Dermis blood vessel endothelial cell (primary cell): ENCODE data around the gene REV1. TPM values are rescaled to one million over a fixed set of nuclear protein-coding genes. Genes with fewer than 3 reads are reported as not detected.
A peak's percentile ranks its signal among the peaks of the same experiment; 100 is the strongest.
"Not testable (repeated sequence)": the region's sequence is repeated elsewhere in the genome, so short reads cannot be mapped to it uniquely, and the experiment has no call there.

Experiments
- DNase-seq: peaks from one replicate; pipeline ENCODE4 v3.0.0; 2010
- total RNA-seq: library from RNA; depleted of rRNA; stranded (reverse); fragments of >200 nt; gene quantifications from 2 replicates; pipeline ENCODE4 v1.2.3, GENCODE V29; 2014

REV1 gene
- 38.9 and 47.1 TPM in 2 replicates for total RNA-seq

- peak; percentile 97 for DNase-seq
Observed at GRCh38 chr2:99489761-99490622, at the start of gene REV1. Gene REV1 (minus strand): TSS chr2:99490017. CDS start chr2:99464975, 25,042 bp downstream.

- DNase-seq, result no peak
Observed at GRCh38 chr2:99537910-99538485, 48.2 kb upstream of the REV1 start.

DNA sequence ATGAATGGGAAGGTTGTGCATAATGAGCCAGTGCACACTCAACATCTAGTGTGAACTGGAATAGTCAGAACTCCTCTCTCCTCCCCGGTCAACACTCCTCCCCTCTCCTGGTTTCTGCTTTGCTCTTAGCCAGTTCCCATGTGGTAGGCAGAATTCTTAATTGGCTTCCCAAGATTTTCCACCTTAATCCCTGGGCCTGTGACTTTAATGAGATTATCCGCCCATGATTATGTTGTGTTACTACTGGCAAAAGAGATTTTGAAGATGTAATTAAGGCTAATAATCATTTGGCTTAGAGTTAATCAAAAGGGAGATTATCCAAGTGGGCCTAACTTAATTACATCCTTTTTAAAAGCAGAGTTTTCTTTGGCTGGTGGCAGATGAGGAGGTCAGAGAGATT, 34.2 kb upstream of the REV1 start:
- no peak for DNase-seq

- no peak for DNase-seq
Observed at GRCh38 chr2:99522157-99522556, 32.3 kb upstream of the REV1 start.

DNA sequence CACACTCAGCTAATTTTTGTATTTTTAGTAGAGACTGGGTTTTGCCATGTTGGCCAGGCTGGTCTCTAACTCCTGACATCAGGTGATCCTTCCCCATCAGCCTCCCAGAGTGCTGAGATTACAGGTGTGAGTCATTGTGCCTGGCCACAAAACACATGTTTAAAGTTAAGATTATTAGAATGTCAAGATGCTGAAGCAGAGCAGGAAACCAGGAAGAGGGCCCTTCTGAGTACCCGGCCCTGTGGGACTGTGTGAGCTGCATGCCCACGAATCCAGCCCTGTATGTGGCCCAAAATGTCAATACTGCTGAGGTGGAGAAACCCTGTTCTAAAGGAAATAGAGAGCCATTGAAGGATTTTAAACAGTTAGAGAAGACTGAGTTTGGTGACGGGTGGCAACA, 31.0 kb upstream of the REV1 start:
- no peak for DNase-seq

- DNase-seq, result no peak
Observed at GRCh38 chr2:99520195-99520594, 30.4 kb upstream of the REV1 start.

GRCh38 chr2:99514357-99514756, 24.5 kb upstream of the REV1 start:
- DNase-seq, result no peak

- no peak for DNase-seq
Observed at GRCh38 chr2:99512181-99512591, 22.4 kb upstream of the REV1 start.

DNA sequence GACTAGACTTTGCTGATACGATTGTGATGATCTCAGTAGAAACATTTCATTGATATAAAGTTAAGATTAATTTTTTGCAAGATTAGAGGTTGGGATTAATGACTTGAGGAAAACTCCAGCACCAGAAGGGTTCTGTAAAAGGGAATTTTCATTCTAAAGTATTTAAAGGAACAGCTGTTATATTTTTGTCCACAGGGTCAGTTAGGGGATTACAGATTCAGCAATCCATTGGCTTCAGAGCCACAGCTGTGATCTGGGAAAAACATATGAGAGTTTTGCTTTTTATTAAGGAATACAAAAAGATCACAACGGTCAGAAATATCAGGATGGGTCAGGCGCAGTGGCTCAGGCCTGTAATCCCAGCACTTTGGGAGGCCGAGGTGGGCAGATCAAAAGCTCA, 19.6 kb upstream of the REV1 start:
- no peak for DNase-seq

GRCh38 chr2:99507937-99508818, 18.4 kb upstream of the REV1 start:
- DNase-seq, result no peak

- DNase-seq, result no peak
Observed at GRCh38 chr2:99504844-99505584, 15.2 kb upstream of the REV1 start.

DNA sequence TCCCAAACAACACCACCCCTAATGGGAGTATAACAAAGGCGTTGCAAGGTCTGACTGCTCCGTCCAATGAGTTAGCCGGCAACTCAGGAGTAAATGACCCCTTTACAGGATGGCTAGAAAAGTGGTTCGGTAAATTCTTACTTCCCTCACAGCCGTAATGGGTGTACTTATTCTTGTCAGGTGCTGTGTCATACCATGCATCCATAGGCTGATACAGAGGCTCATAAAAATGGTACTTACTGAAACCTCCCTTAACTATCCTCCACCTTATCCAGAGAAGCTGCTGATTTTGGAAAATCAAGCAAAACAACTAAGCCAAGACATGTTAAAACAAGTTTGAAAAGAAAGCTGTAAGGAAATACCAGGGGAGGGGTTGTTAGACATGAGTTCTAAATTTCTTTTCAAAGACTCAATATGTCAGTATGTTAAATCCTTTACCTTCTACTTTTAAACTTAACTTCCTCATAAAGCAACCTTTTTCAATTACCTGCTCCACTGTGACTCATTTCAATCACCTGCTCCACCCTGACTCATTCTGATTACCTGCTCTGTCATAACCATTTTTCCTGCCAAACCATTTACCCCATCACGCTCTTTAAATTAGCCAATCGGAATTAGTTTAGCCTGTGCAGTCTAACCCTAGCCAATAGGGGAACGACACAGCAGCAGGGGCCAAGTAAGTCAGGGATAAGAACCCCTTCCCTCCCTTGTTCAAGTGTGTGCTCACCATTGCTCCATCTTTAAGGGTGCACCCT, 14.0 kb upstream of the REV1 start:
- not testable (repeated sequence) for DNase-seq

GRCh38 chr2:99496021-99496420, 6.2 kb upstream of the REV1 start:
- DNase-seq, result no peak

- DNase-seq, result no peak
Observed at GRCh38 chr2:99495115-99495860, 5.5 kb upstream of the REV1 start.

DNA sequence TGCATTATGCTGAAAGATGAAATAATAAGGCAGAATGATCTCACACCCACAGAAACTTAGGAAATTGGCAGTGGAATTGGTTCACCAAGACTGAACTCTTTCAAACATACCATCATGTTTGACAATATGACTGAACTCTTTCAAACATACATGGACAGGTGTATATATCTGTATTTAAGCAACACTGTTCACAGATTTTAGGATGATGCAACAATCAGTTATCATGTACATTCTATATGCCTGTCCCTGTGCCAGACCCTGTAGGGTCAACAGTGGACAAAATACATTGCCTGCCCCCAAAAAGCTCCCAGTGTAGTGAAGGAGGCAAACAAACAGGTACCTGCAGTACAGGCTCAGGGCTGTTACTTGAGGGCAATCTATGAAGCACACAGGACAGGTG, 2.9 kb upstream of the REV1 start:
- no peak for DNase-seq

DNA sequence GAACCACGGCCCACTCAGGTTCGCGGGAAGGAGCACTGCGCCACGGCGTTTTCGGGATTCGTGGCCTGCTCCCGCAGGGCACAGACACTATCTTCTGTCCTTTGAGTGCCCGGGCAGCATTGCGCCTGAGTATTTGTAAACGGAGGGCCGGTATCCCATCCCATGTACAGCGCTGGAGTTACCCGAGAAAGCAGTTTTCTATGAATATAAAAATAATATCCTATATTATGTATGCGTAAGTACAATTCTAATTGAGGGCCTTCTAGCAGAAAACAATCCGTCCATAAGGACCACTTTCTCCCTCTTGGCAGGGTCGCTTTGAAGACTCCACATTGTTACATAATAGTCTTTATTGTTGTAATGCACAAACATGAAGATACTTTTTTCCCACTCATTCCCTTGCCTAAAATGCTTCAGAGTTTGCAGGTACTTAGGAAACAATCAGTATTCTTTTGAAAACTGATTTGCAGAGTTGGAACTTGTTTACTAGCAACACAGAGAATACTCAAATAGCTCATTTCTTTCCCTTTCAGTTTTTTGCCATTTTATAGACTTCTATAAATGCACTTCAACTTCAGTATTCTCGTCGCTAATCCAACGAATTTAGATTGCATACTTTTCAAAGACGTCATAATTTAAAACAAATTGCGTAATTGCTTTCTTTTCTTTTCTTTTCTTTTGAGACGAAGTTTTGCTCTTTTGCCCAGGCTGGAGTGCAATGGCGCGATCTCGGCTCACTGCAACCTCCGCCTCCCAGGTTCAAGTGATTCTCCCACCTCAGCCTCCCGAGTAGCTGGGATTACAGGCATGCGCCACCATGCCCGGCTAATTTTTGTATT, 1.0 kb upstream of the REV1 start:
- DNase-seq, result no peak

GRCh38 chr2:99489063-99489760, 605 bp downstream of the REV1 start:
- peak; percentile 70 for DNase-seq

DNA sequence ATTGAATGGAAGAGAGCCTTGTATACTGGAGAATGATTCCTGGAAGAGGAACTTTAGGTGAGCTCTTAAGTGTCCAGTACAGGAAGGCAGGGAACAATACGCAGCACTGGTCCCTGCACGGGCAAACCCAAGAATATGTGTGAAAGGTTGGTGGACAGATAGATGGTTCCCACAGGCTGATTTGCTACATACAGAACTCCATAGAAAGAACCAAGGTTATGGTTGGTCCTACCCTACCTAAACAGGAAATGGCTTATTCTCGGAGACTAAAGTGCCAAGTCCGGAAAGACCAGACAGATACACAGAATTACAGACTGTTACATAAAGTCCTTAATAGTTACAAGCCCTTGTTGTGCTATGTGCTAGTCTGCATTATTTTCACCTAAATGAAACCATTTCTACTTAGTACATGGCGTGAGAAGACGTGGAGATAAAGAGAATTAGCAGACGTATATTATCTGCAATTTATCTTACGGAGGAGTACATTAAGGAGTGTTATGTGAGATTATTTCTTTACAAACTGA, 1.2 kb downstream of the REV1 start:
- peak; percentile 53 for DNase-seq

- DNase-seq, result no peak
Observed at GRCh38 chr2:99487906-99488305, 1.9 kb downstream of the REV1 start.
